Measurements from ENCODE around the gene COL6A1. TPM values are rescaled to one million over a fixed set of nuclear protein-coding genes. Genes with fewer than 3 reads are reported as not detected.

COL6A1 gene
- total and polyA plus RNA-seq, 2 of the 13 experiments (the other 11 are each of a cell fraction or from before 2014, with no cell fraction given): 3.1 to 4.8 TPM

DNA sequence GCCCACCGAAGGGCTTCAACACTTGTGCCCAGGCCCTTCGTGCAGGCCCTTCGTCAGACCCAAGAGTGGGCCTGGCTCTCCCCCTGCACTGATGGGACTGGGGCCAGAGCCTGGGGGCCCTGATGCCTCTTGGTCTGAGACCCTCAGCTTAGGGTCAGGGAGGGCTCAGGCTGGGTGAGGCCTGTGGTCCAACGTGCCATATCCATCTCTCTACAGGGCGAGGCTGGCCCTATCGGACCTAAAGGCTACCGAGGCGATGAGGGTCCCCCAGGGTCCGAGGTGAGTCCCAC, 15.6 kb downstream of the COL6A1 start:
- no peak for DNase-seq (ENCODE audit: low spot score)
- ChIA-PET POLR2A (no interaction called here), CTCF (ENCODE audit: low intra/inter-chr PET ratio, low total read pairs) (no interaction called here)
- no peaks in the 10 kb centered on the region for H3K9me3 ChIP-seq (ENCODE audit: low read length)
- in situ Hi-C loops (cut with HindIII; ENCODE audit: extremely low pct_ligation_motif_present, low pct_unique_long_range_greater_than_20kb): no loop called here
- intact Hi-C loops (cut with micrococcal nuclease; ENCODE audit: unreplicated experiment): no loop called here
- H3K36me3 ChIP-seq (replicated peaks in 1 of 2; ENCODE audit: control insufficient read depth in 1 of 2, insufficient read depth in 2 of 2, low read length in 2 of 2): no peaks in the 10 kb centered on the region
- H3K9ac ChIP-seq (ENCODE audit: insufficient read depth, low read depth, low read length): no peak overlapping the region
- no peak overlapping the region for H3K4me2 ChIP-seq (ENCODE audit: low read depth, low read length)
- FAIRE-seq: no peak
- TF ChIP-seq, protein P1, sequence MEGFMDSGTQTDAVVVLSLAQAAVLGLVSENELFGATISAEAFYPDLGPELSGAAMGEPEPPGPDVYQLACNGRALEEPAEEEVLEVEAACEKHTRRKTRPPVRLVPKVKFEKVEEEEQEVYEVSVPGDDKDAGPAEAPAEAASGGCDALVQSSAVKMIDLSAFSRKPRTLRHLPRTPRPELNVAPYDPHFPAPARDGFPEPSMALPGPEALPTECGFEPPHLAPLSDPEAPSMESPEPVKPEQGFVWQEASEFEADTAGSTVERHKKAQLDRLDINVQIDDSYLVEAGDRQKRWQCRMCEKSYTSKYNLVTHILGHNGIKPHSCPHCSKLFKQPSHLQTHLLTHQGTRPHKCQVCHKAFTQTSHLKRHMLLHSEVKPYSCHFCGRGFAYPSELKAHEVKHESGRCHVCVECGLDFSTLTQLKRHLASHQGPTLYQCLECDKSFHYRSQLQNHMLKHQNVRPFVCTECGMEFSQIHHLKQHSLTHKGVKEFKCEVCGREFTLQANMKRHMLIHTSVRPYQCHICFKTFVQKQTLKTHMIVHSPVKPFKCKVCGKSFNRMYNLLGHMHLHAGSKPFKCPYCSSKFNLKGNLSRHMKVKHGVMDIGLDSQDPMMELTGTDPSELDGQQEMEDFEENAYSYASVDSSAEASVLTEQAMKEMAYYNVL (CRISPR knock-in tag; IDR thresholded peaks at IDR 0.05; ENCODE audit: borderline replicate concordance): no peak
- TF ChIP-seq ZFP82 (CRISPR knock-in tag; IDR thresholded peaks at IDR 0.05; ENCODE audit: borderline replicate concordance) (no peak), TOPORS (CRISPR knock-in tag; IDR thresholded peaks at IDR 0.05) (no peak), SKI (IDR thresholded peaks at IDR 0.05; ENCODE audit: partially characterized antibody) (no peak), CREM (IDR thresholded peaks at IDR 0.05) (no peak), CREM (CRISPR knock-in tag; IDR thresholded peaks at IDR 0.05) (no peak), ZBTB14 (CRISPR knock-in tag; IDR thresholded peaks at IDR 0.05) (no peak)
- peaks cover 0 to 7% of the 10 kb centered on the region in 2 experiments; a peak in 1 of 5 replicates for H3K27me3 ChIP-seq (ENCODE audit: control insufficient read depth in 1 of 2, insufficient read depth in 2 of 2, low read length in 2 of 2)
- H3K79me2 ChIP-seq (ENCODE audit: insufficient read depth, low read length): no peaks in the 10 kb centered on the region
- H2AFZ ChIP-seq (ENCODE audit: low read length): no peak overlapping the region
- no peaks in the 10 kb centered on the region for H4K20me1 ChIP-seq (ENCODE audit: insufficient read depth, low read length)
- no peak for ATAC-seq
- WGBS (ENCODE audit: low lambda C conversion rate): no CpG with 5 or more reads among the region's 9 CpGs
- no TSS peak for BruUV-seq (replicated peaks)
- no peak overlapping the region for H3K4me3 ChIP-seq (replicated peaks in 1 of 3; ENCODE audit: insufficient read depth in 1 of 3, low read depth in 2 of 3, low read length in 3 of 3)
- H3K27ac ChIP-seq (ENCODE audit: extremely low read length, insufficient read depth, low read length): no peak overlapping the region
- H3K4me1 ChIP-seq (ENCODE audit: insufficient read depth, low read length): peaks cover 17% of the 10 kb centered on the region

Data from HepG2 (cell line).